CD8-positive, alpha-beta memory T cell (primary cell): Measurements from ENCODE around the gene DNM3. TPM values are rescaled to one million over a fixed set of nuclear protein-coding genes. Genes with fewer than 3 reads are reported as not detected.

Experiments
- CTCF ChIA-PET: fragments of 350-600 bp; sonication (Branson Sonifier 250); formaldehyde crosslinking; loops from one replicate; lab custom pipeline; 2021; ENCODE audit warnings: antibody characterized with exemption; lab: Charles Lee
- POLR2A ChIA-PET: fragments of 350-600 bp; sonication (Branson Sonifier 250); formaldehyde crosslinking; loops from one replicate; lab custom pipeline; 2021; ENCODE audit warnings: antibody characterized with exemption; lab: Charles Lee
- DNase-seq, 5 donors: peaks; one replicate each; pipeline versions ENCODE4 v3.0.0 to v3.0.0-alpha.2; 2020 to 2022; ENCODE audit warnings: mixed read lengths in 1 of 5
- H3K27ac ChIP-seq: one replicate; pipeline ENCODE4 v1.7.0; 2013; ENCODE audit warnings: low read depth, mild to moderate bottlenecking, low read length, moderate library complexity
- H3K27me3 ChIP-seq: 2 replicates; pipeline ENCODE4 v1.7.0; 2013; ENCODE audit warnings: low read length, mild to moderate bottlenecking; ENCODE audit not compliant: insufficient read depth, poor library complexity, severe bottlenecking
- H3K36me3 ChIP-seq: 2 replicates; pipeline ENCODE4 v1.7.0; 2013; ENCODE audit warnings: mild to moderate bottlenecking, low read length, moderate library complexity; ENCODE audit not compliant: insufficient read depth
- H3K4me1 ChIP-seq: 2 replicates; pipeline ENCODE4 v1.7.0; 2013; ENCODE audit warnings: mild to moderate bottlenecking, low read length, moderate library complexity; ENCODE audit not compliant: insufficient read depth
- H3K4me3 ChIP-seq: 2 replicates; pipeline ENCODE4 v1.7.0; 2013; ENCODE audit warnings: mild to moderate bottlenecking, low read length
- H3K9me3 ChIP-seq: 2 replicates; pipeline ENCODE4 v1.7.0; 2013; ENCODE audit warnings: mild to moderate bottlenecking, low read length
- H3K27ac Mint-ChIP-seq, 8 donors: one replicate each; pipeline ENCODE4 v1.8.0; 2020 to 2021; ENCODE audit warnings: mixed read lengths in 8 of 8, mild to moderate bottlenecking in 6 of 8, inconsistent platforms in 3 of 8, moderate library complexity in 3 of 8
- H3K27me3 Mint-ChIP-seq, 2 donors: one replicate each; pipeline ENCODE4 v1.8.0; 2020 to 2021; ENCODE audit warnings: mixed read lengths in 2 of 2, mild to moderate bottlenecking in 1 of 2, moderate library complexity in 1 of 2
- H3K36me3 Mint-ChIP-seq, 3 donors: one replicate each; pipeline ENCODE4 v1.8.0; 2020 to 2021; ENCODE audit warnings: mixed read lengths in 3 of 3, inconsistent platforms in 1 of 3, mild to moderate bottlenecking in 1 of 3
- H3K4me1 Mint-ChIP-seq, 3 donors: one replicate each; pipeline ENCODE4 v1.8.0; 2020 to 2021; ENCODE audit warnings: mixed read lengths in 3 of 3, inconsistent platforms in 1 of 3, mild to moderate bottlenecking in 1 of 3
- H3K4me3 Mint-ChIP-seq, 7 donors: one replicate each; pipeline ENCODE4 v1.8.0; 2020 to 2021; ENCODE audit warnings: mixed read lengths in 7 of 7, mild to moderate bottlenecking in 6 of 7, moderate library complexity in 4 of 7, inconsistent platforms in 2 of 7
- H3K9me3 Mint-ChIP-seq, 5 donors: one replicate each; pipeline ENCODE4 v1.8.0; 2020 to 2022; ENCODE audit warnings: mixed read lengths in 5 of 5, mild to moderate bottlenecking in 3 of 5, moderate library complexity in 2 of 5, inconsistent platforms in 1 of 5
- polyA plus RNA-seq: library from polyadenylated mRNA; unstranded; fragments of 300-500 nt; fragmentation: Illumina TruSeq; gene quantifications from one replicate; pipeline ENCODE4 v1.2.3, GENCODE V29; 2021
- total RNA-seq, 2 experiments: library from RNA; stranded (reverse); gene quantifications; one replicate each; pipeline ENCODE4 v1.2.3, GENCODE V29; 2021

DNM3 gene
- total and polyA plus RNA-seq, 3 experiments from 2014 or later, result 0.29 to 0.64 (median 0.59) TPM

DNA sequence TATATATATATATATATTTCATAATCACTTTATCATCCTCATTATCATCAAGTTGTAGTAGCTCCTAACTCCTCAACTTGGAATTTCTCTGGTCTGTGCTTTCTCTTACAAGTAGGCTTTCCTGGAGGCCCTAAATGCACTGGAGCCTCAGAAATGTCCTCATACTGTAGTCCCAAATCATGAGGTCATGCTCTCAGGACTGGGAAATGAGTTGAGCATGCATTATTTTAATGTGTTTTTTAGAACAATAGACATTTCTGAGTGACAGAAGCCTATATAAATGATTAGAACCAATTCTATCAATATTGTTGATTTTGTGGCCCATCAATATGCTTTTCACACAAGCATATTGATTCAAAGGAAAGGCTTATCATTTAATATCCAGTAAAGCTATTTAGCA lies 536.3 kb downstream of the DNM3 start:
- peaks cover 21% of the 10 kb centered on the region for H3K4me1 ChIP-seq
- CTCF ChIA-PET, result interaction anchor here (1.0 kb wide), 1 partner anchor 21 kb away, joined by 3 read pairs; no protein-coding TSS in a partner anchor
- Mint-ChIP-seq H3K4me3 (no peak overlapping the region), H3K27me3 (no peaks in the 10 kb centered on the region), H3K4me1 (peaks cover 34 to 62% (median 56%) of the 10 kb centered on the region in 3 donors), H3K27ac (no peak overlapping the region), H3K36me3 (peaks cover 0 to 4% (median 0%) of the 10 kb centered on the region in 3 donors), H3K9me3 (no peaks in the 10 kb centered on the region)
- DNase-seq, result no peak
- H3K4me3 ChIP-seq, result no peak overlapping the region
- POLR2A ChIA-PET, result interaction anchor here (0.9 kb wide), 1 partner anchor 22 kb away, joined by 3 read pairs; no protein-coding TSS in a partner anchor
- H3K36me3 ChIP-seq, result no peaks in the 10 kb centered on the region
- H3K9me3 ChIP-seq, result no peaks in the 10 kb centered on the region
- H3K27me3 ChIP-seq, result no peaks in the 10 kb centered on the region
- H3K27ac ChIP-seq, result no peak overlapping the region

DNA sequence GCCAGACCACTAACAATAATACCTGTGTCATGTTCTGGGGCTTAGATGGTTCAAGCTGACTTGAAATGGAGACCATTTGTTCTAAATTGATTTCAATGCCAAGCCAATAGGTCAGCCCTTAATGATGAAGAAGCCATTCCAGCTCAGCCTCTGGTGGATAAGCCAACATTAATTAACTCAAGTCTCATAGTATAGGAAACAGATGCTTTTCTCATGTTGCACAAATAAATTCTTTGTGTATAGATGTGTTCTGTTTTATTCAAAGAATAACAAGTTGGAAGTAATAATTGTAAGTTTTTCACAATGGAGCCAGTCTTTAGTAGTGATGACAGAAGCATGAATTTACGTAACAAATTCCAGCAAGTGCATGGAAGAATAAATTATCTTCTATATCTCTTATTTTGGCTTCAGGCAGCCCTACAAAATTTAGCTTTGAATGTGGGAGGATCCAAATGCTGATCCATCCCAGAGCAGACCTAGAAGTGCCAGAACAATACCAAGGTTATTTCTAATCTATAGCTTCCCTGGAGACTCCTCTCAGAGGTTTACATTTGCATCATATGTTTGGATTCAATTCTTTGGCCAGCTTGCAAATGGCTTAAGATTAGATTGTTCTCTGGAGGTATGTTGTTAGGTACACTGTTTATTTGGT lies 536.9 kb downstream of the DNM3 start:
- no peak overlapping the region for H3K27ac Mint-ChIP-seq
- DNase-seq, result no peak
- no peak overlapping the region for H3K4me3 Mint-ChIP-seq
- H3K9me3 Mint-ChIP-seq, result no peaks in the 10 kb centered on the region
- H3K36me3 ChIP-seq, result no peaks in the 10 kb centered on the region
- no peaks in the 10 kb centered on the region for H3K9me3 ChIP-seq
- peaks cover 34 to 62% (median 56%) of the 10 kb centered on the region in 3 donors for H3K4me1 Mint-ChIP-seq
- no peaks in the 10 kb centered on the region for H3K27me3 Mint-ChIP-seq
- CTCF ChIA-PET, result interaction anchor here (0.8 to 1.0 kb wide), 2 partner anchors 20 to 21 kb away, joined by 3 read pairs; no protein-coding TSS in a partner anchor
- no peak overlapping the region for H3K4me3 ChIP-seq
- H3K4me1 ChIP-seq, result peaks cover 21% of the 10 kb centered on the region
- no peak overlapping the region for H3K27ac ChIP-seq
- peaks cover 0 to 4% (median 0%) of the 10 kb centered on the region in 3 donors for H3K36me3 Mint-ChIP-seq
- POLR2A ChIA-PET, result interaction anchor here (1.3 kb wide), 1 partner anchor 16 kb away, joined by 3 read pairs; no protein-coding TSS in a partner anchor
- H3K27me3 ChIP-seq, result no peaks in the 10 kb centered on the region

DNA sequence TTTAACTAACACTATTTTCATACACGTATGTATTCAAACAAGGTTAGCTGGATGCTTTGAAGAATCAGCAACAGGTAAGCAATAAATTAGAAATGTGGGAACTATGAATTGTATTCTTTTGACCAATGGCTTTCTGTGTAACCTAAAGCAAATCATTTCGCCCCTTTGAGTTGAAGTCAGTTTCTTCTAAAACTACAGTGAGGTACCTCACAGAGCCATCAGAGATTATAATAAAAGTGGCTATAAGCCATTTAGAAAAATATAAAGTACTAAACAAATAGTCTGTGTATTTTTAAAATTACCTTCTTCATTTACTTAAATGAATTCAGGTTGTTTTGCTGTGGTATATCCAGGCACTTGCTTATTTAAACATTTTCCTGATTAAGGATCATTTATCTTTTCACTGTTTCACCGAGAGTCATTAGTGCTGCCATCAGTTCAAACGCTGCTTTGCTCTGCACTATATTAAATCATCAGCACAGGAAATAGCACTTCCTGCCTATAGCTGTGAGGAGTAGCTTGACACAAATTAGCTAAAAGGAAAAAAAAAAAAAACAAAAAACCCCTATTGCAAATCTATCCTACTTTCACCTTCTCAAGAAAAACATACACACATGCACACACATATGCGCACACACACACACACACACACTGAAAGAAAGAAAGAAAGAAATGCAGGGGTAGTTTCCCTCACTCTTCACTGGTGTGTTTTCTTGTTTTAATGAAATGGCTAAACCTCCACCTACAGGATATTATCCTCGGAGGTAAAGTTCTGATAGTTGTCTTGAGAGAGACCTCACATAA lies 539.3 kb downstream of the DNM3 start:
- H3K36me3 ChIP-seq, result no peaks in the 10 kb centered on the region
- POLR2A ChIA-PET, result interaction anchor here (0.6 to 1.5 kb wide), 6 partner anchors 14 to 284 kb away, joined by 4 to 15 read pairs (median 6); no protein-coding TSS in a partner anchor
- no peaks in the 10 kb centered on the region for H3K9me3 ChIP-seq
- peak in 4 of 5 donors; percentile 3 to 55 (median 54) for DNase-seq
- peak overlapping the region; percentile 9 for H3K4me3 ChIP-seq
- Mint-ChIP-seq H3K4me3 (peak overlapping the region; percentile 49 to 82 (median 73)), H3K27me3 (no peaks in the 10 kb centered on the region), H3K36me3 (peaks cover 0 to 4% (median 0%) of the 10 kb centered on the region in 3 donors), H3K27ac (peak overlapping the region; percentile 54 to 96 (median 84)), H3K9me3 (no peaks in the 10 kb centered on the region), H3K4me1 (peaks cover 25 to 45% (median 41%) of the 10 kb centered on the region in 3 donors)
- CTCF ChIA-PET, result interaction anchor here (0.8 to 1.4 kb wide), 6 partner anchors 10 to 113 kb away, joined by 3 to 14 read pairs (median 3); partner anchors contain the start of gene PIGC
- H3K27ac ChIP-seq, result no peak overlapping the region
- H3K27me3 ChIP-seq, result no peaks in the 10 kb centered on the region
- peaks cover 21% of the 10 kb centered on the region for H3K4me1 ChIP-seq

DNA sequence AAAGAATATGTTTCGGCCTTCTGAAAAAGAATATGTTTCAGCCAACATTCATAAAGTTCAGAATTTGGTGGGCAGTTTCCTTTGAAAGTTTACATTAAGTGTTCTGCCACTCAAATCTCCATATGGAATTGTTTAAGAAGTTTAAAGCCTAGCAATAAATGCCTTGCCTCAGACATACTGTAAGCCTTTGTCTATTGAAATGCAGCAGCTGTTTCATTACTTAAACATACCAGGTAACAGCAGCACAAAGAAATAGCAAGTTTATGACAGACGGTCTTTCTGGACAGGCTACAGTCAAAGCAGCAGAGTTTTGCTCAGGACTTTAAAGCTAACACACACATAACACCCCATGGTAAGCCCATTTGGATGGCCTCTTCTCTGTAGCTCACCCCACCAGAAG lies 540.6 kb downstream of the DNM3 start:
- Mint-ChIP-seq H3K9me3 (no peaks in the 10 kb centered on the region), H3K4me3 (peak overlapping the region in 2 of 7 donors; percentile 3 to 38), H3K27me3 (no peaks in the 10 kb centered on the region), H3K4me1 (peaks cover 23 to 37% (median 37%) of the 10 kb centered on the region in 3 donors), H3K36me3 (peaks cover 2 to 7% (median 2%) of the 10 kb centered on the region in 3 donors), H3K27ac (peak overlapping the region in 3 of 8 donors; percentile 47 to 75 (median 61))
- no peaks in the 10 kb centered on the region for H3K9me3 ChIP-seq
- no peak for DNase-seq
- H3K36me3 ChIP-seq, result no peaks in the 10 kb centered on the region
- H3K4me1 ChIP-seq, result peaks cover 21% of the 10 kb centered on the region
- H3K27me3 ChIP-seq, result no peaks in the 10 kb centered on the region
- no peak overlapping the region for H3K4me3 ChIP-seq
- ChIA-PET CTCF (interaction anchor here (1.1 kb wide), 1 partner anchor 62 kb away, joined by 4 read pairs; the partner anchor contains the start of gene PIGC), POLR2A (interaction anchor here (1.2 kb wide), 1 partner anchor 13 kb away, joined by 5 read pairs; no protein-coding TSS in a partner anchor)
- H3K27ac ChIP-seq, result no peak overlapping the region

DNA sequence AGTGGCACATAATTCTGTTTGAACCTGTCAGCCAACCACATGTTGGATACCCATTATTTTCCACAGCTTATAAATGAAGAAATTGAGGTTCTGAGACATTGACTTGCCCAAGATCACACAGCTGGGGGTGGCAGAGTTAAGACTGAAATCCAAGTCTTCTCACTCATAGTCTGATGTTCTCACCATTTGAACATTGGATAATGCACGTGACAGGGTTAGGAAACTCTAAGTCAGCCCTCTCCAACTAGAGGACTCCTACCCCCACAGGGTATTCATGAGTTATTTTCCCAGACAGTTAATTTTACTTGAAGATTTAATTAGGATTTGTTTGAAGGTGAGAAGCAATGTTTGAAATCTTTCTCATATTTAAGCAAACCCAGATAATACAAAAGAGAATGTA lies 541.1 kb downstream of the DNM3 start:
- CTCF ChIA-PET, result interaction anchor here (1.1 to 2.4 kb wide), 2 partner anchors 12 to 61 kb away, joined by 4 to 8 read pairs; partner anchors contain the start of gene PIGC
- no peak overlapping the region for H3K4me3 Mint-ChIP-seq
- no peaks in the 10 kb centered on the region for H3K9me3 Mint-ChIP-seq
- H3K9me3 ChIP-seq, result no peaks in the 10 kb centered on the region
- H3K27ac Mint-ChIP-seq, result peak overlapping the region in 1 of 8 donors; percentile 47
- POLR2A ChIA-PET, result interaction anchor here (1.2 kb wide), 1 partner anchor 12 kb away, joined by 5 read pairs; no protein-coding TSS in a partner anchor
- no peak overlapping the region for H3K27ac ChIP-seq
- no peak for DNase-seq
- H3K4me1 Mint-ChIP-seq, result peaks cover 23 to 37% (median 37%) of the 10 kb centered on the region in 3 donors
- H3K36me3 ChIP-seq, result no peaks in the 10 kb centered on the region
- no peaks in the 10 kb centered on the region for H3K27me3 Mint-ChIP-seq
- no peaks in the 10 kb centered on the region for H3K27me3 ChIP-seq
- peaks cover 21% of the 10 kb centered on the region for H3K4me1 ChIP-seq
- H3K4me3 ChIP-seq, result no peak overlapping the region
- H3K36me3 Mint-ChIP-seq, result peaks cover 2 to 7% (median 2%) of the 10 kb centered on the region in 3 donors

DNA sequence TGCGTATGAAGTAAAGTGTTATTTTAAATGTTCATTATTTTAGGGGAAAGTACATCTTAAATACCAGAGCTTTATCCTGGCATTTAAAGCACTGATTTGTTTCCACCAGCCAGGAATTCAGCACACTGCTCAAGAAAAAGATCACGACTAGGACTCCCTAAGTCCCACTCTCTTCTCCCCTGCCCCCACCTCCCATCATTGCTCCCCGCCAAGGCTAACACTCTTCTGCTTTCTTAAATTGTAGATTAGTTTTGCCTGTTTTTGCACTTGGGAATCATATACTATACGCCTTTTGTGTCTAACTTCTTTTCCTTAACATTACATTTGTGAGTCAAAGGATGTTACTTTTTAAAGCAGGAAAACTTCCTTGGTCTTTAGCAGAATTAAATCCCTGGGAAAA lies 541.7 kb downstream of the DNM3 start:
- ChIA-PET POLR2A (no interaction called here), CTCF (interaction anchor here (2.4 kb wide), 1 partner anchor 11 kb away, joined by 8 read pairs; no protein-coding TSS in a partner anchor)
- peaks cover 21% of the 10 kb centered on the region for H3K4me1 ChIP-seq
- DNase-seq, result no peak
- Mint-ChIP-seq H3K4me3 (no peak overlapping the region), H3K4me1 (peaks cover 23 to 37% (median 37%) of the 10 kb centered on the region in 3 donors), H3K9me3 (no peaks in the 10 kb centered on the region), H3K36me3 (peaks cover 2 to 5% (median 2%) of the 10 kb centered on the region in 3 donors), H3K27ac (peak overlapping the region in 1 of 8 donors; percentile 26), H3K27me3 (no peaks in the 10 kb centered on the region)
- H3K27me3 ChIP-seq, result no peaks in the 10 kb centered on the region
- H3K27ac ChIP-seq, result no peak overlapping the region
- no peaks in the 10 kb centered on the region for H3K36me3 ChIP-seq
- no peaks in the 10 kb centered on the region for H3K9me3 ChIP-seq
- H3K4me3 ChIP-seq, result no peak overlapping the region

DNA sequence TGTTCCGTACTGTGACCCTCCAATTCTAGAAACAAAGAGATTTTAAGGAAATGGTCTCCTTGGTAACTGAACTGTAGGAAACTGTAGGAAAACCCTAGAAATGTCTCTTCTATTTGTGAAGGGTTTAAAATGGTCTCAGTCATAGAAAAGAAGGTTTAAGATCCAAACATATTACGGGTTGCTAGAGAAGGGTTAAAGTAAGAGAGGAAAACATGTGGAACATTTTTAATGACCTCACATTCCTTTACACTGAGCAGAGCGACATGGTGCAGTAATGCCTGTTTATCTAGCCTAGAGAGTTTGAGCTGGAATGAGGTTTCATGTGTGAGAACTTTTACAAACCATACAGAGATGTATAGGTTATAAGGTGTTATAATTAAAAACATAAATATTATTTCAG lies 542.2 kb downstream of the DNM3 start:
- no peaks in the 10 kb centered on the region for H3K27me3 ChIP-seq
- Mint-ChIP-seq H3K27ac (no peak overlapping the region), H3K4me1 (peaks cover 23 to 37% (median 33%) of the 10 kb centered on the region in 3 donors), H3K27me3 (peaks cover 0 to 1% of the 10 kb centered on the region in 2 donors), H3K4me3 (no peak overlapping the region), H3K36me3 (peaks cover 2 to 3% (median 2%) of the 10 kb centered on the region in 3 donors), H3K9me3 (no peaks in the 10 kb centered on the region)
- no peak overlapping the region for H3K4me3 ChIP-seq
- H3K9me3 ChIP-seq, result no peaks in the 10 kb centered on the region
- ChIA-PET CTCF (interaction anchor here (2.4 kb wide), 1 partner anchor 10 kb away, joined by 8 read pairs; no protein-coding TSS in a partner anchor), POLR2A (no interaction called here)
- H3K4me1 ChIP-seq, result peaks cover 21% of the 10 kb centered on the region
- DNase-seq, result no peak
- H3K27ac ChIP-seq, result no peak overlapping the region
- H3K36me3 ChIP-seq, result no peaks in the 10 kb centered on the region
